HCEC 1CT (cell line): Measurements from ENCODE around the gene PPM1H.
A peak's percentile ranks its signal among the peaks of the same experiment; 100 is the strongest.

Source experiments
- DNase-seq: peaks from one replicate; pipeline ENCODE4 v3.0.0-alpha.2; 2017

The PPM1H gene

GRCh38 chr12:62725781-62726180 is 209.2 kb downstream of the PPM1H start:
- DNase-seq, result no peak

GRCh38 chr12:62724947-62725451 is 210.0 kb downstream of the PPM1H start:
- DNase-seq, result peak; percentile 99

GRCh38 chr12:62724285-62724684 is 210.7 kb downstream of the PPM1H start:
- DNase-seq, result no peak

- peak; percentile 31 for DNase-seq
Measured at GRCh38 chr12:62722971-62723680, 211.8 kb downstream of the PPM1H start.

GRCh38 chr12:62720661-62721330 is 214.2 kb downstream of the PPM1H start:
- no peak for DNase-seq

GRCh38 chr12:62720025-62720424 is 214.9 kb downstream of the PPM1H start:
- DNase-seq, result no peak

- DNase-seq, result no peak
Measured at GRCh38 chr12:62718762-62719426, 216.1 kb downstream of the PPM1H start.

- no peak for DNase-seq
Measured at GRCh38 chr12:62717643-62718042, 217.3 kb downstream of the PPM1H start.

- DNase-seq, result no peak
Measured at GRCh38 chr12:62716866-62717525, 218.0 kb downstream of the PPM1H start.

GRCh38 chr12:62716037-62716436 is 218.9 kb downstream of the PPM1H start:
- DNase-seq, result no peak

- DNase-seq, result no peak
Measured at GRCh38 chr12:62714774-62715721, 219.9 kb downstream of the PPM1H start.

GRCh38 chr12:62714181-62714773 is 220.7 kb downstream of the PPM1H start:
- DNase-seq, result no peak

- no peak for DNase-seq
Measured at GRCh38 chr12:62713723-62714122, 221.2 kb downstream of the PPM1H start.

GRCh38 chr12:62712681-62713573 is 222.0 kb downstream of the PPM1H start:
- no peak for DNase-seq

- DNase-seq, result no peak
Measured at GRCh38 chr12:62711631-62712241, 223.2 kb downstream of the PPM1H start.

- DNase-seq, result no peak
Measured at GRCh38 chr12:62709311-62709710, 225.6 kb downstream of the PPM1H start.

- no peak for DNase-seq
Measured at GRCh38 chr12:62707939-62708338, 227.0 kb downstream of the PPM1H start.

- DNase-seq, result no peak
Measured at GRCh38 chr12:62705846-62706245, 229.1 kb downstream of the PPM1H start.

- peak; percentile 75 for DNase-seq
Measured at GRCh38 chr12:62703011-62703380, 232.0 kb downstream of the PPM1H start.

GRCh38 chr12:62701492-62701891 is 233.5 kb downstream of the PPM1H start:
- DNase-seq, result no peak
